MM.1S (cell line): Measurements from ENCODE around the gene RSPH3.

Experiments
- DNase-seq: peaks from one replicate; pipeline ENCODE4 v3.0.0-alpha.2; 2015
- H2AFZ ChIP-seq: fragments of 300-600 bp; sonication (generic); 2 replicates; pipeline ENCODE4 v1.6.0; 2016; ENCODE audit warnings: antibody characterized with exemption, low read length
- H3F3A ChIP-seq: fragments of 300-600 bp; sonication (generic); 2 replicates; pipeline ENCODE4 v1.6.1; 2016; ENCODE audit warnings: mild to moderate bottlenecking, antibody characterized with exemption, low read length, moderate library complexity, mixed read lengths; ENCODE audit not compliant: insufficient read depth
- H3K27ac ChIP-seq: fragments of 300-600 bp; sonication (generic); 2 replicates; pipeline ENCODE4 v1.5.1; 2016; ENCODE audit warnings: mild to moderate bottlenecking, low read length
- H3K27me3 ChIP-seq: fragments of 300-600 bp; sonication (generic); replicated peaks from 2 replicates; pipeline ENCODE4 v1.6.0; 2016; ENCODE audit warnings: low read length; ENCODE audit not compliant: insufficient read depth
- H3K36me3 ChIP-seq: fragments of 300-600 bp; sonication (generic); replicated peaks from 2 replicates; pipeline ENCODE4 v1.6.1; 2016; ENCODE audit warnings: mild to moderate bottlenecking, low read length, mixed read lengths; ENCODE audit not compliant: insufficient read depth
- H3K4me1 ChIP-seq: fragments of 300-600 bp; sonication (generic); 2 replicates; pipeline ENCODE4 v1.6.1; 2016; ENCODE audit warnings: low read length, mixed read lengths
- H3K4me2 ChIP-seq: fragments of 300-600 bp; sonication (generic); 2 replicates; pipeline ENCODE4 v1.6.0; 2016; ENCODE audit warnings: low read depth, low read length
- H3K4me3 ChIP-seq: fragments of 300-600 bp; sonication (generic); 2 replicates; pipeline ENCODE4 v1.5.1; 2016; ENCODE audit warnings: low read length, mixed read lengths
- H3K79me2 ChIP-seq: fragments of 300-600 bp; sonication (generic); 2 replicates; pipeline ENCODE4 v1.6.1; 2016; ENCODE audit warnings: mixed run types, low read length, mixed read lengths
- H3K9ac ChIP-seq: fragments of 300-600 bp; sonication (generic); 2 replicates; pipeline ENCODE4 v1.6.1; 2016; ENCODE audit warnings: low read length, mixed read lengths
- H3K9me2 ChIP-seq: fragments of 300-600 bp; sonication (generic); replicated peaks from 2 replicates; pipeline ENCODE4 v1.6.1; 2016; ENCODE audit warnings: mild to moderate bottlenecking, low read length, mixed read lengths; ENCODE audit not compliant: insufficient read depth
- H3K9me3 ChIP-seq: fragments of 300-600 bp; sonication (generic); replicated peaks from 2 replicates; pipeline ENCODE4 v1.6.1; 2016; ENCODE audit warnings: mild to moderate bottlenecking, low read length, mixed read lengths; ENCODE audit not compliant: insufficient read depth
- H4K20me1 ChIP-seq: fragments of 300-600 bp; sonication (generic); 2 replicates; pipeline ENCODE4 v1.6.1; 2016; ENCODE audit warnings: mild to moderate bottlenecking, low read length, moderate library complexity, mixed read lengths; ENCODE audit not compliant: insufficient read depth
- CTCF ChIP-seq: fragments of 300-600 bp; sonication (generic); IDR thresholded peaks from 2 replicates; pipeline ENCODE4 v1.5.1; 2016; ENCODE audit warnings: antibody characterized with exemption, low read length, mixed read lengths
- EZH2 ChIP-seq: fragments of 300-600 bp; sonication (generic); optimal IDR thresholded peaks from 2 replicates; pipeline ENCODE3; 2017; ENCODE audit warnings: low read depth, mild to moderate bottlenecking, antibody characterized with exemption, low read length, mixed read lengths
- EZH2phosphoT487 ChIP-seq: fragments of 300-600 bp; sonication (generic); IDR thresholded peaks from 2 replicates; pipeline ENCODE4 v1.6.1; 2018; ENCODE audit warnings: antibody characterized with exemption, low read length

The RSPH3 gene

DNA sequence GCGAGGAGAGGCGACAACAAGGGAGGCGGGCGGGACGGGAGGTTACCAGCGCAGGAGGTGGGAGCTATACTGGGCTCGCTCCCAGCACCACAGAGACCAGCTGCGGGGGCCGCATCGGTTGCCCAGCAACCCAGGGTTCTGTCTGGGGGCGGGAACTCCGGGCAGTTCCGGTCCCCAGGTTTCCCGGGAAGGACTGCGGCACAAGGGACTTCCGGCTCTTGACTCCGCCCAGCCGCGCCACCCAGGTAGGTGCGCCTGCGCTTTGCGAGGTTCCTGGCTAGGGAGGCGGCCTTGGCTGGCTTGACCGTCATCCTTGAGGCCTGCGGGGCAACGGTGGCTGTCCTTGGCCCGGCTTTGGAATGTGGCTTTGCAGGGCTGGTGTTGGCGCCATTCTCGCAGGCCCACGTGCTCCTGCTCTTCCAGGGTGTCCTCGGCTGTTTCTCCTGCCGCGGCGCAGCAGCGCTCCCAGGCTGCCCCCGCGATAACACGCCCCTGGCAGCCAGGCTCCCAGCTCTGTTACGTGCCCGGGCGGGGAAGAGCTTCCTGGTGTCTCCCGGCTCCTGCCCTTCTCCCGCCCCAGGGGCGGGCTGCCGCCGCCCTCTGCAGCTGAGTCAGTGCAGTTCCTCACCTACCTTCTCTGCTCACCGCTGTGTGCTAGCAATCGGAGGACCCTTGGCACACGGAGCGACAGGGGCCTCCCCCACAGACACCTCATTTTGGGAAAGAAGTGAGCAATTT, at the start of gene RSPH3:
RSPH3 (minus strand) TSS at position 537 of the 738 bp plus-strand sequence. CDS start 652 bp downstream, outside the sequence.
- Histone ChIP-seq H3K79me2 (no peaks in the 10 kb centered on the region), H3K9me2 (no peaks in the 10 kb centered on the region), H3K36me3 (no peaks in the 10 kb centered on the region), H3F3A (no peaks in the 10 kb centered on the region), H3K4me1 (no peaks in the 10 kb centered on the region), H3K4me3 (peak within 1 kb of the TSS; percentile 84), H3K4me2 (peak within 1 kb of the TSS; percentile 86), H2AFZ (peak within 1 kb of the TSS; percentile 96), H3K27me3 (no peaks in the 10 kb centered on the region), H3K9ac (peak within 1 kb of the TSS; percentile 84), H4K20me1 (no peaks in the 10 kb centered on the region), H3K27ac (peak within 1 kb of the TSS; percentile 77), H3K9me3 (no peaks in the 10 kb centered on the region)
- TF ChIP-seq EZH2 (no peak), EZH2phosphoT487 (no peak), CTCF (no peak)
- peak; percentile 84 for DNase-seq

DNA sequence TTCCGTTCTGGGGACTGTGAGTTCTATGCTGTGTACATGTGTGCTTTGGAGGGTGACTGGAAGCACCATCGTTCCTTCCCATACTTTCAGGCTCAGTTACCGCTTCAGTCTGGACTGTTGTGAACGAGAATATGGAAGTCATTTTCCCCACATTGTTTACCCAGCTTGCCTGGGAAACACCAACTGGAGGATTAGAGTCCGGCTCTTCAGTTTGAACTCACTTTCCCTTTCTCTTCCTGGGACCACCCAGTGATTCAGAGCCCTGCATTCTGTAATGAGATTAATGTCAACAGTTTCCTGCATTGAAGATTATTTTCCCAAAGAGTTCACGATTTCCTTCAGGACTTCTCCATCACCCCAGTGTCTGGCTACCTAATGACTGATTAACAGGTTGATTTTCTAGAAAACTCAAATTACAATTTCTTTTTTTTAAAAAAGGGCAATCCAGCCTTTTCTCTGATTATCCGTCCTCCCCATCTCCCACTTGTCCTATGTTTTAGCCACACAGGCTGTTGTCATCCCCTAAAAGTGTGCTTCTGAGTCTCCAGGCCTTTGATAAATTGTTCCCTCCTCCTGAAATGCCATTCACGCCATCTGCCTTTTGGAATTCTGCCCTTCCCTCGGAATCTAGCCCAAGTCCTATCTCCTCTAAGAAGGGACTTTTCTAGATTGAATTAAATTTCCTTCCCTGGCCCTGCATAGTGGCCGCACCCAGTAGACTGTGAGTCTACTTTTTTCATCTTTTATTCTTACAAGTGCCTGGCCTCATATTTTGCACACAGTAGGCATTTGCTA, 48.1 kb upstream of the RSPH3 start:
- no peaks in the 10 kb centered on the region for H3K36me3 ChIP-seq
- H4K20me1 ChIP-seq, result no peaks in the 10 kb centered on the region
- no peaks in the 10 kb centered on the region for H3K27me3 ChIP-seq
- H3K9ac ChIP-seq, result no peak overlapping the region
- no peak overlapping the region for H3K4me3 ChIP-seq
- H3K9me2 ChIP-seq, result no peaks in the 10 kb centered on the region
- no peak for DNase-seq
- no peak overlapping the region for H3K27ac ChIP-seq
- H3F3A ChIP-seq, result no peaks in the 10 kb centered on the region
- H2AFZ ChIP-seq, result no peak overlapping the region
- TF ChIP-seq CTCF, result no peak
- TF ChIP-seq EZH2, result no peak
- no peak for TF ChIP-seq EZH2phosphoT487
- no peaks in the 10 kb centered on the region for H3K9me3 ChIP-seq
- no peaks in the 10 kb centered on the region for H3K4me1 ChIP-seq
- H3K79me2 ChIP-seq, result no peaks in the 10 kb centered on the region
- no peak overlapping the region for H3K4me2 ChIP-seq

DNA sequence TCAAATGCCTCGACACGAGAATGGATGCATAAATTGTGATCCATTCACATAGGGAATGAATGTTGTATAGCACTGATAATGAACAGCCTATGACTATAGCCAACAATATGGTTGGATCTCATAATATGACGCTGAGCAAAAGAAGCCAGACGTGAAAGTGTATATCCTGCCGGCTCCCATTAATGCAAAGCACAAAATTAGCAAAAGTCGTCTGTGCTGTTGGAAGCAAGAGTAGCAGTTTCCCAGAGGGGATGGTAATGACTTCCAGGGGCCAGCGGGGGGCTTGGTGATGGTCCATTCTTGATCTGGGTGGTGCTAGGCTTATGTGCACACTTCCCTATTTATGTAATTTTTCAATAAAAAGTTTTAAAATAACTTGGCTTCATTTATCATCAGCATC, 45.8 kb upstream of the RSPH3 start:
- Histone ChIP-seq H3K9me3 (no peaks in the 10 kb centered on the region), H3K36me3 (no peaks in the 10 kb centered on the region), H2AFZ (no peak overlapping the region), H3K9ac (no peak overlapping the region), H3F3A (no peaks in the 10 kb centered on the region), H4K20me1 (no peaks in the 10 kb centered on the region), H3K27me3 (no peaks in the 10 kb centered on the region), H3K4me2 (no peak overlapping the region), H3K4me1 (peaks cover 12% of the 10 kb centered on the region), H3K79me2 (no peaks in the 10 kb centered on the region), H3K4me3 (no peak overlapping the region), H3K27ac (no peak overlapping the region), H3K9me2 (no peaks in the 10 kb centered on the region)
- DNase-seq, result no peak
- TF ChIP-seq EZH2phosphoT487, result no peak
- no peak for TF ChIP-seq CTCF
- no peak for TF ChIP-seq EZH2
